Right ventricle myocardium inferior (tissue), 1 donor: Measurements from ENCODE around the gene SYTL4. TPM values are rescaled to one million over a fixed set of nuclear protein-coding genes. Genes with fewer than 3 reads are reported as not detected.

ENCODE experiments used
- total RNA-seq: library from RNA; stranded (reverse); fragmentation: NEBNext Ultra II Directional; extraction: Animal tissue kit (Norgen Biotek cat#: 25700); gene quantifications from one replicate; pipeline ENCODE4 v1.2.1, GENCODE V29; 2021
- donor health status: DM: no; HTN: yes; CAD: no; lungs with severe emphysema.

The SYTL4 gene
- total RNA-seq, 1 donor from 2014 or later, result 2.2 TPM

Other genes starting within 250 kb of the SYTL4 start
- 0.19 TPM for gene TNMD, start 147.2 kb downstream of the SYTL4 start, total RNA-seq
- 5.0 TPM for gene TSPAN6, start 95.3 kb downstream of the SYTL4 start, total RNA-seq
- gene SRPX2, start 87.9 kb downstream of the SYTL4 start, total RNA-seq, result 9.7 TPM
- 6.6 TPM for gene CSTF2, start 88.3 kb upstream of the SYTL4 start, total RNA-seq
- gene NOX1, start 142.2 kb upstream of the SYTL4 start, total RNA-seq, result not detected
- gene XKRX, start 196.8 kb upstream of the SYTL4 start, total RNA-seq, result not detected
- gene ARL13A, start 237.6 kb upstream of the SYTL4 start, total RNA-seq, result not detected